Trophoblast cell (in vitro differentiated cells and primary cell): ENCODE results near the gene DPY19L2.
"Not testable (repeated sequence)": the region's sequence is repeated elsewhere in the genome, so short reads cannot be mapped to it uniquely, and the experiment has no call there.

Source experiments
- DNase-seq, 2 donors: peaks; one replicate each; pipeline ENCODE4 v3.0.0-alpha.2; 2016
- H2AFZ ChIP-seq: 2 replicates; pipeline ENCODE4 v1.6.1; 2013; ENCODE audit warnings: low read length, moderate library complexity, mild to moderate bottlenecking; ENCODE audit not compliant: insufficient read depth, poor library complexity
- H2AK5ac ChIP-seq: 2 replicates; pipeline ENCODE4 v1.6.1; 2013; ENCODE audit warnings: mild to moderate bottlenecking, low read length
- H2BK120ac ChIP-seq: 2 replicates; pipeline ENCODE4 v1.6.1; 2013; ENCODE audit warnings: low read length, mild to moderate bottlenecking, moderate library complexity; ENCODE audit not compliant: insufficient read depth, poor library complexity
- H2BK12ac ChIP-seq: 2 replicates; pipeline ENCODE4 v1.6.1; 2013; ENCODE audit warnings: mild to moderate bottlenecking, low read length, moderate library complexity
- H2BK5ac ChIP-seq: 2 replicates; pipeline ENCODE4 v1.6.1; 2013; ENCODE audit warnings: low read length, low read depth, moderate library complexity, mild to moderate bottlenecking; ENCODE audit not compliant: poor library complexity
- H3K14ac ChIP-seq: 2 replicates; pipeline ENCODE4 v1.6.1; 2013; ENCODE audit warnings: mild to moderate bottlenecking, low read length
- H3K18ac ChIP-seq: 2 replicates; pipeline ENCODE4 v1.6.1; 2013; ENCODE audit warnings: mild to moderate bottlenecking, low read length
- H3K23ac ChIP-seq: 2 replicates; pipeline ENCODE4 v1.6.1; 2013; ENCODE audit warnings: low read length
- H3K27ac ChIP-seq: 2 replicates; pipeline ENCODE4 v1.5.1; 2013; ENCODE audit warnings: low read depth, mild to moderate bottlenecking, inconsistent platforms, low read length, moderate library complexity
- H3K27me3 ChIP-seq: 2 replicates; pipeline ENCODE4 v1.6.1; 2013; ENCODE audit warnings: inconsistent platforms, mild to moderate bottlenecking, low read length, moderate library complexity; ENCODE audit not compliant: insufficient read depth
- H3K36me3 ChIP-seq, 2 experiments: 1 replicate in 1 of 2; 2 replicates in 1 of 2; pipeline ENCODE4 v1.6.1; 2013; ENCODE audit warnings: low read length in 2 of 2, mild to moderate bottlenecking in 2 of 2, moderate library complexity in 1 of 2; ENCODE audit not compliant: insufficient read depth in 2 of 2, control insufficient read depth in 1 of 2
- H3K4ac ChIP-seq: 2 replicates; pipeline ENCODE4 v1.6.1; 2013; ENCODE audit warnings: low read depth, mild to moderate bottlenecking, low read length, moderate library complexity
- H3K4me1 ChIP-seq, 2 experiments: 1 replicate in 1 of 2; 2 replicates in 1 of 2; pipeline ENCODE4 v1.6.1; 2013; ENCODE audit warnings: low read length in 2 of 2, mild to moderate bottlenecking in 2 of 2, moderate library complexity in 1 of 2; ENCODE audit not compliant: insufficient read depth in 2 of 2, control insufficient read depth in 1 of 2
- H3K4me2 ChIP-seq: 2 replicates; pipeline ENCODE4 v1.6.1; 2013; ENCODE audit warnings: inconsistent platforms, mild to moderate bottlenecking, low read length, moderate library complexity
- H3K4me3 ChIP-seq: 2 replicates; pipeline ENCODE4 v1.5.1; 2013; ENCODE audit warnings: mild to moderate bottlenecking, low read depth, low read length, inconsistent platforms
- H3K79me1 ChIP-seq: one replicate; pipeline ENCODE4 v1.6.1; 2013; ENCODE audit warnings: low read length
- H3K79me2 ChIP-seq: 2 replicates; pipeline ENCODE4 v1.6.1; 2013; ENCODE audit warnings: low read length, mild to moderate bottlenecking; ENCODE audit not compliant: control insufficient read depth, insufficient read depth, poor library complexity
- H3K9ac ChIP-seq: 2 replicates; pipeline ENCODE4 v1.6.1; 2013; ENCODE audit warnings: mild to moderate bottlenecking, low read length
- H3K9me3 ChIP-seq: 2 replicates; pipeline ENCODE4 v1.6.1; 2013; ENCODE audit warnings: low read depth, mild to moderate bottlenecking, control low read depth, inconsistent platforms, low read length; ENCODE audit not compliant: insufficient read depth
- H4K12ac ChIP-seq: 2 replicates; pipeline ENCODE4 v1.6.1; 2013; ENCODE audit warnings: low read depth, mild to moderate bottlenecking, low read length, moderate library complexity
- H4K8ac ChIP-seq: 2 replicates; pipeline ENCODE4 v1.6.1; 2013; ENCODE audit warnings: low read depth, mild to moderate bottlenecking, low read length, moderate library complexity
- H4K91ac ChIP-seq: one replicate; pipeline ENCODE4 v1.6.1; 2013; ENCODE audit warnings: low read depth, mild to moderate bottlenecking, low read length, moderate library complexity
- WGBS: extraction: QIAGEN DNeasy Blood & Tissue Kit; methylation state at CpG from one replicate; pipeline ENCODE4 v1.1.7; 2013; ENCODE audit warnings: missing lambda C conversion rate; ENCODE audit not compliant: insufficient read length, insufficient coverage; ENCODE audit errors: extremely low coverage; 5-methylcytosine and 5-hydroxymethylcytosine counted together

DPY19L2 gene

DNA sequence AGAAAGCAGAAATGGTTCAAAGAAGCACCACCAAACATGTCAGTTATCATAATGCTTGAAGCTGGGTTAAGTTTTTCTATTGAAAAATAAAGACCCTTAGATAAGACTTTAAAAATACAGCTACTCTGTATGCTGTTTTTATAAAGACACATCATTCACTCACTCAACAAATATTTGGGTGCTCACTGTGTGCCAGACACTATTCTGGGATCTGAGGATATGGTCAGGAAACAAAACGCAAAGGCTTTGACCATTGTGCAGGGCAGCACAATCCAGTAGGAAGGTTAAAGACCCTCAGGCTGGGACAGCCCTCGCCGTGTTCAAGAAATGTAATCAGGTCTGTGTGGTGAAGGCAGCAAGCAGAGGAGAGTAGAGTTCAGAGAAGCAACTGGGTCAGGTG, 38.0 kb upstream of the DPY19L2 start:
- H3K4me3 ChIP-seq = no peak overlapping the region
- H3K14ac ChIP-seq = no peak overlapping the region
- H4K12ac ChIP-seq = no peak overlapping the region
- no peak overlapping the region for H3K9ac ChIP-seq
- no peak overlapping the region for H2AFZ ChIP-seq
- H2BK5ac ChIP-seq = no peak overlapping the region
- no peaks in the 10 kb centered on the region for H3K27me3 ChIP-seq
- no peak overlapping the region for H2BK12ac ChIP-seq
- no peak overlapping the region for H3K4me2 ChIP-seq
- no peak overlapping the region for H3K18ac ChIP-seq
- no peaks in the 10 kb centered on the region for H3K9me3 ChIP-seq
- no peaks in the 10 kb centered on the region for H3K79me2 ChIP-seq
- H4K91ac ChIP-seq = no peak overlapping the region
- no peak overlapping the region for H2BK120ac ChIP-seq
- no peaks in the 10 kb centered on the region for H3K4me1 ChIP-seq
- no peak overlapping the region for H3K4ac ChIP-seq
- no peaks in the 10 kb centered on the region for H3K79me1 ChIP-seq
- H3K27ac ChIP-seq = no peak overlapping the region
- no peak overlapping the region for H4K8ac ChIP-seq
- no peak for DNase-seq
- H3K23ac ChIP-seq = no peak overlapping the region
- no peaks in the 10 kb centered on the region for H3K36me3 ChIP-seq
- no peak overlapping the region for H2AK5ac ChIP-seq
- no CpG with 5 or more reads among the region's 3 CpGs for whole genome bisulfite sequencing

GRCh38 chr12:63699678-63700382, 31.5 kb upstream of the DPY19L2 start:
- not testable (repeated sequence) for H4K91ac ChIP-seq, H2BK120ac ChIP-seq, H3K18ac ChIP-seq, H4K12ac ChIP-seq, H3K36me3 ChIP-seq, H3K4me1 ChIP-seq, H3K14ac ChIP-seq, H3K79me2 ChIP-seq, H3K4me3 ChIP-seq, H3K79me1 ChIP-seq, H2AFZ ChIP-seq, H3K4ac ChIP-seq, H2BK12ac ChIP-seq, H4K8ac ChIP-seq, H3K23ac ChIP-seq, H3K27me3 ChIP-seq, H2AK5ac ChIP-seq, H2BK5ac ChIP-seq, H3K27ac ChIP-seq, H3K9ac ChIP-seq, H3K4me2 ChIP-seq, H3K9me3 ChIP-seq, DNase-seq
- WGBS = no CpG with 5 or more reads among the region's 3 CpGs

DNA sequence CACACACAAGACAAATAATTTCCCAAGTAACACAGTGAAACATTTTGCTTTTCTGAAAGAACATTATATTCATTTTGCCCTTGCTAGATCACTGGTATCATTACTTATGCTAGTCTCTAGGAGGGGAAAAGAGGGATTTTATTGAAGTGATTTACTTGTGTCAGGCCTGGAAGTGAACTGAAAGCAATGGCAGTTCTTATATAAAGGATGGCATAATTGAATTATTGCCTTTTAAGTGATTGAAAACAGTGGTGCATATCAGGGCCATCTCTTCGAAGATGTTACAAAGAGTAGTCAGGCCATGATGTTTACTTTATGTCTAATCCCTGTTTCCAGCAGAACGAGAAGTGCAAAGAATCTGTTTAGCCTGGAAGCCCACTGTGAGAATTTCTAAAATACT, 30.7 kb upstream of the DPY19L2 start:
- not testable (repeated sequence) for H3K23ac ChIP-seq, H3K9me3 ChIP-seq, H4K12ac ChIP-seq, H3K9ac ChIP-seq, H3K14ac ChIP-seq, DNase-seq, H2BK120ac ChIP-seq, H3K4me1 ChIP-seq, H3K79me2 ChIP-seq, H2BK5ac ChIP-seq, H4K91ac ChIP-seq, H3K4me2 ChIP-seq, H2AFZ ChIP-seq, H2BK12ac ChIP-seq, H3K27me3 ChIP-seq, H3K4me3 ChIP-seq, H4K8ac ChIP-seq, H3K36me3 ChIP-seq, H3K79me1 ChIP-seq, H3K18ac ChIP-seq, H3K27ac ChIP-seq, H3K4ac ChIP-seq, H2AK5ac ChIP-seq
- no CpG with 5 or more reads among the region's 2 CpGs for WGBS

GRCh38 chr12:63690837-63691236, 22.5 kb upstream of the DPY19L2 start:
- H2BK120ac ChIP-seq, H3K18ac ChIP-seq, H2BK12ac ChIP-seq, H4K12ac ChIP-seq, H2BK5ac ChIP-seq, H3K4me1 ChIP-seq, H3K36me3 ChIP-seq, H3K4ac ChIP-seq, H4K8ac ChIP-seq, H3K9me3 ChIP-seq, H2AK5ac ChIP-seq, H3K9ac ChIP-seq, H3K79me1 ChIP-seq, H3K23ac ChIP-seq, H3K4me2 ChIP-seq, H3K27ac ChIP-seq, H4K91ac ChIP-seq, H3K79me2 ChIP-seq, H3K4me3 ChIP-seq, H3K14ac ChIP-seq, H3K27me3 ChIP-seq, H2AFZ ChIP-seq, DNase-seq: not testable (repeated sequence)
- WGBS = no CpG with 5 or more reads among the region's 2 CpGs
